Hepatocyte (in vitro differentiated cells): ENCODE results near the gene ADRM1.

Experiments used
- CTCF ChIP-seq: fragments of 200-600 bp; sonication (generic); IDR thresholded peaks from 2 replicates; pipeline ENCODE4 v1.5.1; 2016; ENCODE audit warnings: antibody characterized with exemption, mild to moderate bottlenecking; ENCODE audit not compliant: poor library complexity
- EZH2 ChIP-seq: fragments of 200-600 bp; sonication (generic); IDR thresholded peaks from 2 replicates; pipeline ENCODE4 v1.6.1; 2016; ENCODE audit warnings: antibody characterized with exemption, mild to moderate bottlenecking, borderline replicate concordance

- TF ChIP-seq CTCF (no peak), EZH2 (no peak)
These were observed 32.7 kb downstream of the ADRM1 start for GRCh38 chr20:62335532-62335931.
